Stomach (tissue), 4 donors: ENCODE data around the gene PLPP4.

ENCODE experiments used
- POLR2A ChIP-seq, 4 donors: fragments of 450-650 bp; IDR thresholded peaks; one replicate each; pipeline ENCODE4 v1.6.1; 2016; ENCODE audit warnings: antibody characterized with exemption in 4 of 4, control low read depth in 2 of 4, mild to moderate bottlenecking in 1 of 4, moderate library complexity in 1 of 4
- POLR2AphosphoS5 ChIP-seq, 3 donors: sonication (generic); formaldehyde crosslinking; IDR thresholded peaks; one replicate each; pipeline ENCODE4 v1.6.1; 2016; ENCODE audit warnings: antibody characterized with exemption in 3 of 3
- TF ChIP-seq, protein P1 (sequence below), 7 experiments: fragments of 450-650 bp in 4 of 7; fragments of 200-600 bp in 3 of 7; sonication (generic) in 3 of 7; IDR thresholded peaks; one replicate each; pipeline ENCODE4 v1.5.1; 2016 to 2019; ENCODE audit warnings: antibody characterized with exemption in 7 of 7, control low read depth in 2 of 7, mild to moderate bottlenecking in 1 of 7

DNA sequence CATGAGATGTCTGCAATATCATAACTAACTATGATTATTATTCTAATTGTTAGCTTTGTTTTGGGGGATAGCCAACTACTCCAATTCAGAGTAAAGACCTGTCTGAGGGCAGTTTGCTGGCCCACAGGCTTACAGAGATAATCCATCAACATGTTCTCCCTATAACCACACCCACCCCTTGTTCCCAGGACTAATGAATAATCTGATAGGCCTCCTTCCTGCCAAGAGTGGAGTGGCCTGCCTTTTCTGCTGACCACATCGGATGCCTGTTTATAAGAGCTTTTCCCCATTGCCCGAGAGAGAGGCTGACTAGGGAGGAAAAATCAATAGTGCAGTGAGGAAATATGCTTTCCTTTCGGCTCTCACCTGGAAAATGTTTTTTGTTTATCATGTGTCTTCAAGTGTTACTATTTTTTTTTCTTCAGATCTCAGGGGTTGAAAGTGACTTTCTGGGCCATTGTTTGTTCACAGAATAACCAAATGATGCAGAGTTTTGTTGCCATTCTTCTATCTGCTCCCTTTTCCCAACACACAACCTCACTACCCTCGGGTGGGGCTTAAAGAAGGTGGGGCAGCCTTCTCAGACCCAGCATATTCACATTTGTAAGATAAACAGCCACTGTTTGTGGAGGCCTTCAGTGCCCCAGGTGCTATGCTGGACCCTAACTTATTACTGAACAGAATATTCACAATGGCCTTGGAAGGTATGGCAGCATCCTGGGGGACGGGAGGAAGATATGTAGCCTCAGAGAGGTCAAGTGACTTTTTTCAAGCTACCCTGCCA is 38.4 kb downstream of the PLPP4 start:
- TF ChIP-seq, protein P1, sequence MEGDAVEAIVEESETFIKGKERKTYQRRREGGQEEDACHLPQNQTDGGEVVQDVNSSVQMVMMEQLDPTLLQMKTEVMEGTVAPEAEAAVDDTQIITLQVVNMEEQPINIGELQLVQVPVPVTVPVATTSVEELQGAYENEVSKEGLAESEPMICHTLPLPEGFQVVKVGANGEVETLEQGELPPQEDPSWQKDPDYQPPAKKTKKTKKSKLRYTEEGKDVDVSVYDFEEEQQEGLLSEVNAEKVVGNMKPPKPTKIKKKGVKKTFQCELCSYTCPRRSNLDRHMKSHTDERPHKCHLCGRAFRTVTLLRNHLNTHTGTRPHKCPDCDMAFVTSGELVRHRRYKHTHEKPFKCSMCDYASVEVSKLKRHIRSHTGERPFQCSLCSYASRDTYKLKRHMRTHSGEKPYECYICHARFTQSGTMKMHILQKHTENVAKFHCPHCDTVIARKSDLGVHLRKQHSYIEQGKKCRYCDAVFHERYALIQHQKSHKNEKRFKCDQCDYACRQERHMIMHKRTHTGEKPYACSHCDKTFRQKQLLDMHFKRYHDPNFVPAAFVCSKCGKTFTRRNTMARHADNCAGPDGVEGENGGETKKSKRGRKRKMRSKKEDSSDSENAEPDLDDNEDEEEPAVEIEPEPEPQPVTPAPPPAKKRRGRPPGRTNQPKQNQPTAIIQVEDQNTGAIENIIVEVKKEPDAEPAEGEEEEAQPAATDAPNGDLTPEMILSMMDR (IDR thresholded peaks at IDR 0.05), result no peak
- TF ChIP-seq POLR2A (IDR thresholded peaks at IDR 0.05) (no peak), POLR2AphosphoS5 (IDR thresholded peaks at IDR 0.05) (no peak)
